ENCODE results near the gene TSPAN10. TPM values are rescaled to one million over a fixed set of nuclear protein-coding genes. Genes with fewer than 3 reads are reported as not detected.

The TSPAN10 gene
- total and polyA plus RNA-seq, 4 donors: 0.17 to 0.84 (median 0.29) TPM

GRCh38 chr17:81687770-81688541 lies 51.0 kb downstream of the TSPAN10 start:
- H3K9ac ChIP-seq (ENCODE audit: low read depth in 1 of 2, low read length in 2 of 2): no peak overlapping the region

GRCh38 chr17:81688616-81689015 lies 51.6 kb downstream of the TSPAN10 start:
- WGBS: 94% methylated on average over 14 of the region's 14 CpGs
- no peak overlapping the region for H3K9ac ChIP-seq (ENCODE audit: low read depth in 1 of 2, low read length in 2 of 2)
- H3K36me3 ChIP-seq (ENCODE audit: control insufficient read depth in 4 of 4, insufficient read depth in 3 of 4, low read depth in 1 of 4, low read length in 3 of 4): peaks cover 9 to 72% (median 18%) of the 10 kb centered on the region in 4 donors
- no peak overlapping the region for H3K4me3 ChIP-seq (ENCODE audit: low read depth in 1 of 3, low read length in 3 of 3)
- H3K27me3 ChIP-seq (ENCODE audit: control insufficient read depth in 4 of 4, insufficient read depth in 4 of 4, low read length in 3 of 4): no peaks in the 10 kb centered on the region
- peaks cover 6 to 17% (median 14%) of the 10 kb centered on the region in 4 donors for H3K4me1 ChIP-seq (ENCODE audit: control insufficient read depth in 4 of 4, insufficient read depth in 4 of 4, low read length in 3 of 4)
- TF ChIP-seq FOXA1 (IDR thresholded peaks at IDR 0.05) (no peak), CTCF (IDR thresholded peaks at IDR 0.05; ENCODE audit: low read depth, low read length, missing input control) (no peak), RXRA (IDR thresholded peaks at IDR 0.05) (no peak), TAF1 (conservative IDR thresholded peaks at IDR 0.05) (no peak)
- DNase-seq (ENCODE audit: low spot score): no peak
- no peaks in the 10 kb centered on the region for H3K9me3 ChIP-seq (ENCODE audit: control insufficient read depth in 4 of 4, low read length in 3 of 4)
- H3K27ac ChIP-seq (ENCODE audit: low read depth in 1 of 2, low read length in 2 of 2): no peak overlapping the region

More at GRCh38 chr17:81687770-81688541, 51.0 kb downstream of the TSPAN10 start:
- no peaks in the 10 kb centered on the region for H3K9me3 ChIP-seq (ENCODE audit: control insufficient read depth in 4 of 4, low read length in 3 of 4)
- no peaks in the 10 kb centered on the region for H3K27me3 ChIP-seq (ENCODE audit: control insufficient read depth in 4 of 4, insufficient read depth in 4 of 4, low read length in 3 of 4)
- no peak overlapping the region for H3K27ac ChIP-seq (ENCODE audit: low read depth in 1 of 2, low read length in 2 of 2)
- TF ChIP-seq FOXA2 (IDR thresholded peaks at IDR 0.05): no peak
- TF ChIP-seq HNF4A (conservative IDR thresholded peaks at IDR 0.05): no peak
- TF ChIP-seq HNF4G (IDR thresholded peaks at IDR 0.05): no peak
- no peak for TF ChIP-seq EGR1 (IDR thresholded peaks at IDR 0.05; ENCODE audit: low read depth in 2 of 2)
- TF ChIP-seq GABPA (IDR thresholded peaks at IDR 0.05 in 1 of 2, conservative IDR thresholded peaks at IDR 0.05 in 1 of 2): no peak
- no peak for TF ChIP-seq YY1 (IDR thresholded peaks at IDR 0.05)
- H3K4me3 ChIP-seq (ENCODE audit: low read depth in 1 of 3, low read length in 3 of 3): no peak overlapping the region
- H3K36me3 ChIP-seq (ENCODE audit: control insufficient read depth in 4 of 4, insufficient read depth in 3 of 4, low read depth in 1 of 4, low read length in 3 of 4): peaks cover 9 to 65% (median 18%) of the 10 kb centered on the region in 4 donors
- peaks cover 6 to 19% (median 16%) of the 10 kb centered on the region in 4 donors for H3K4me1 ChIP-seq (ENCODE audit: control insufficient read depth in 4 of 4, insufficient read depth in 4 of 4, low read length in 3 of 4)
- DNase-seq (ENCODE audit: low spot score): no peak
- 97% methylated on average over 41 of the region's 41 CpGs for WGBS

GRCh38 chr17:81690066-81690465 lies 53.1 kb downstream of the TSPAN10 start:
- no peaks in the 10 kb centered on the region for H3K9me3 ChIP-seq (ENCODE audit: control insufficient read depth in 4 of 4, low read length in 3 of 4)
- no peak for DNase-seq (ENCODE audit: low spot score)
- H3K4me3 ChIP-seq (ENCODE audit: low read depth in 1 of 3, low read length in 3 of 3): no peak overlapping the region
- no peak overlapping the region for H3K27ac ChIP-seq (ENCODE audit: low read depth in 1 of 2, low read length in 2 of 2)
- H3K27me3 ChIP-seq (ENCODE audit: control insufficient read depth in 4 of 4, insufficient read depth in 4 of 4, low read length in 3 of 4): no peaks in the 10 kb centered on the region
- H3K4me1 ChIP-seq (ENCODE audit: control insufficient read depth in 4 of 4, insufficient read depth in 4 of 4, low read length in 3 of 4): peaks cover 5 to 9% (median 7%) of the 10 kb centered on the region in 4 donors
- WGBS: 92% methylated on average over 18 of the region's 18 CpGs
- no peak for TF ChIP-seq GABPA (IDR thresholded peaks at IDR 0.05 in 1 of 2, conservative IDR thresholded peaks at IDR 0.05 in 1 of 2)
- TF ChIP-seq JUND (IDR thresholded peaks at IDR 0.05): no peak
- peaks cover 10 to 86% (median 22%) of the 10 kb centered on the region in 4 donors for H3K36me3 ChIP-seq (ENCODE audit: control insufficient read depth in 4 of 4, insufficient read depth in 3 of 4, low read depth in 1 of 4, low read length in 3 of 4)
- no peak overlapping the region for H3K9ac ChIP-seq (ENCODE audit: low read depth in 1 of 2, low read length in 2 of 2)

- peaks cover 13 to 91% (median 26%) of the 10 kb centered on the region in 4 donors for H3K36me3 ChIP-seq (ENCODE audit: control insufficient read depth in 4 of 4, insufficient read depth in 3 of 4, low read depth in 1 of 4, low read length in 3 of 4)
- H3K4me1 ChIP-seq (ENCODE audit: control insufficient read depth in 4 of 4, insufficient read depth in 4 of 4, low read length in 3 of 4): peaks cover 0 to 4% (median 2%) of the 10 kb centered on the region in 4 donors
- no peak overlapping the region for H3K27ac ChIP-seq (ENCODE audit: low read depth in 1 of 2, low read length in 2 of 2)
- no peak for DNase-seq (ENCODE audit: low spot score)
- no peaks in the 10 kb centered on the region for H3K9me3 ChIP-seq (ENCODE audit: control insufficient read depth in 4 of 4, low read length in 3 of 4)
- H3K9ac ChIP-seq (ENCODE audit: low read depth in 1 of 2, low read length in 2 of 2): no peak overlapping the region
- no peak overlapping the region for H3K4me3 ChIP-seq (ENCODE audit: low read depth in 1 of 3, low read length in 3 of 3)
- H3K27me3 ChIP-seq (ENCODE audit: control insufficient read depth in 4 of 4, insufficient read depth in 4 of 4, low read length in 3 of 4): no peaks in the 10 kb centered on the region
- WGBS: 92% methylated on average over 17 of the region's 17 CpGs
- TF ChIP-seq EGR1 (IDR thresholded peaks at IDR 0.05; ENCODE audit: low read depth in 2 of 2) (no peak), HNF4G (IDR thresholded peaks at IDR 0.05) (no peak), RXRA (IDR thresholded peaks at IDR 0.05) (no peak), REST (IDR thresholded peaks at IDR 0.05) (no peak), GABPA (IDR thresholded peaks at IDR 0.05 in 1 of 2, conservative IDR thresholded peaks at IDR 0.05 in 1 of 2) (no peak), FOXA2 (IDR thresholded peaks at IDR 0.05) (no peak), YY1 (IDR thresholded peaks at IDR 0.05) (no peak), ATF3 (IDR thresholded peaks at IDR 0.05) (no peak), HNF4A (conservative IDR thresholded peaks at IDR 0.05) (no peak), NR2F2 (IDR thresholded peaks at IDR 0.05) (no peak), TAF1 (conservative IDR thresholded peaks at IDR 0.05) (no peak), RAD21 (IDR thresholded peaks at IDR 0.05) (no peak), FOXA1 (IDR thresholded peaks at IDR 0.05) (no peak), MAX (IDR thresholded peaks at IDR 0.05) (no peak)
Measured at GRCh38 chr17:81690549-81690948, 53.6 kb downstream of the TSPAN10 start.

All from liver (tissue), 9 donors.